ENCODE data around the gene CAPZB. TPM values are rescaled to one million over a fixed set of nuclear protein-coding genes. Genes with fewer than 3 reads are reported as not detected.

Gene CAPZB
- polyA plus RNA-seq, 2 of the 4 experiments (the other 2 are of a cell fraction), result 133 to 296 TPM

DNA sequence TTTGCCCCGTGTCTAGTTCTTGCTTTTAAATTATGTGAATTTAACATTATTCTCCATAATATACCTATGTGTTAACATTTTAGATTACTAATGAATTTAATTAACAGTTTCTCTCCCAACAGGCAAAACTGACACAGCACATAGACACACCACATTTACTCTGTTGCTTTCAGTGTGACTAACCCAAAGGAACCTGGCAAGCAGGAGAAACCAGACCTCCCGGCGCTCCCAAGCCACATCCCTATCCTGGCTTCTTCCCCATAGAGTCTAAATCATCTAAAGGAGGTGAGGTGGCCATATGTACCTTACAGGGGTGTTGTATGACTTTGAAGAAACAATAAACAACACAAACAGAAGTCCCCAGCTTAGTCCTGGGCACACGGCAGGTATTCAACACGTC, 69.2 kb downstream of the CAPZB start:
- ChIA-PET POLR2A (no interaction called here), CTCF (interaction anchor here (1.0 to 1.5 kb wide), 3 partner anchors 10 to 77 kb away, joined by 3 to 4 read pairs (median 4); no protein-coding TSS in a partner anchor)
- Histone ChIP-seq H3K4me3 (no peak overlapping the region), H3K27ac (no peak overlapping the region), H3K9me3 (no peaks in the 10 kb centered on the region), H3K4me1 (no peaks in the 10 kb centered on the region), H3K4me2 (no peak overlapping the region)
- TF ChIP-seq TFCP2L1 (CRISPR knock-in tag; IDR thresholded peaks at IDR 0.05) (no peak), NR3C1 (IDR thresholded peaks at IDR 0.05) (no peak), GATA3 (IDR thresholded peaks at IDR 0.05; ENCODE audit: borderline replicate concordance) (no peak), HEYL (CRISPR knock-in tag; IDR thresholded peaks at IDR 0.05) (no peak), HES2 (IDR thresholded peaks at IDR 0.05) (no peak), EHMT2 (IDR thresholded peaks at IDR 0.05; ENCODE audit: low read depth) (no peak), RAD21 (conservative IDR thresholded peaks at IDR 0.05 in 1 of 2, IDR thresholded peaks at IDR 0.05 in 1 of 2) (no peak), MAFK (IDR thresholded peaks at IDR 0.05; ENCODE audit: partially characterized antibody) (no peak), FOSB (CRISPR knock-in tag; IDR thresholded peaks at IDR 0.05) (no peak)
- TF ChIP-seq, protein P1, sequence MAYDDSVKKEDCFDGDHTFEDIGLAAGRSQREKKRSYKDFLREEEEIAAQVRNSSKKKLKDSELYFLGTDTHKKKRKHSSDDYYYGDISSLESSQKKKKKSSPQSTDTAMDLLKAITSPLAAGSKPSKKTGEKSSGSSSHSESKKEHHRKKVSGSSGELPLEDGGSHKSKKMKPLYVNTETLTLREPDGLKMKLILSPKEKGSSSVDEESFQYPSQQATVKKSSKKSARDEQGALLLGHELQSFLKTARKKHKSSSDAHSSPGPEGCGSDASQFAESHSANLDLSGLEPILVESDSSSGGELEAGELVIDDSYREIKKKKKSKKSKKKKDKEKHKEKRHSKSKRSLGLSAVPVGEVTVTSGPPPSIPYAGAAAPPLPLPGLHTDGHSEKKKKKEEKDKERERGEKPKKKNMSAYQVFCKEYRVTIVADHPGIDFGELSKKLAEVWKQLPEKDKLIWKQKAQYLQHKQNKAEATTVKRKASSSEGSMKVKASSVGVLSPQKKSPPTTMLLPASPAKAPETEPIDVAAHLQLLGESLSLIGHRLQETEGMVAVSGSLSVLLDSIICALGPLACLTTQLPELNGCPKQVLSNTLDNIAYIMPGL (CRISPR knock-in tag; IDR thresholded peaks at IDR 0.05; ENCODE audit: borderline replicate concordance), result no peak
- ATAC-seq (no peak), FAIRE-seq (no peak), DNase-seq (ENCODE audit: low read depth in 1 of 2, low spot score in 1 of 2) (no peak)
- WGBS (ENCODE audit: missing lambda C conversion rate), result 97% methylated on average over 5 of the region's 5 CpGs

GRCh38 chr1:19414515-19415121, 70.7 kb downstream of the CAPZB start:
- H3K9me3 ChIP-seq, result no peaks in the 10 kb centered on the region
- POLR2A ChIA-PET, result no interaction called here
- ATAC-seq (no peak), FAIRE-seq (no peak), DNase-seq (ENCODE audit: low read depth in 1 of 2, low spot score in 1 of 2) (no peak)
- H3K4me1 ChIP-seq, result no peaks in the 10 kb centered on the region
- CTCF ChIA-PET, result interaction anchor here (0.7 kb wide), 1 partner anchor 12 kb away, joined by 4 read pairs; no protein-coding TSS in a partner anchor
- no peak for TF ChIP-seq ATOH8 (CRISPR knock-in tag; IDR thresholded peaks at IDR 0.05; ENCODE audit: low read depth)
- TF ChIP-seq HOXB5 (CRISPR knock-in tag; IDR thresholded peaks at IDR 0.05), result no peak
- no peak overlapping the region for H3K4me3 ChIP-seq
- H3K4me2 ChIP-seq, result no peak overlapping the region
- 68% methylated on average over 2 of the region's 2 CpGs for WGBS (ENCODE audit: missing lambda C conversion rate)
- no peak overlapping the region for H3K27ac ChIP-seq

- 91% methylated on average over 12 of the region's 12 CpGs for WGBS (ENCODE audit: missing lambda C conversion rate)
- H3K9me3 ChIP-seq, result no peaks in the 10 kb centered on the region
- CTCF ChIA-PET, result interaction anchor here (0.7 kb wide), 1 partner anchor 255 kb away, joined by 3 read pairs; no protein-coding TSS in a partner anchor
- H3K4me3 ChIP-seq, result no peak overlapping the region
- H3K27ac ChIP-seq, result no peak overlapping the region
- POLR2A ChIA-PET, result no interaction called here
- no peak for FAIRE-seq
- TF ChIP-seq FOXS1 (CRISPR knock-in tag; IDR thresholded peaks at IDR 0.05), result no peak
- no peak for TF ChIP-seq ZNF302 (CRISPR knock-in tag; IDR thresholded peaks at IDR 0.05)
- no peak for TF ChIP-seq GATA3 (IDR thresholded peaks at IDR 0.05; ENCODE audit: borderline replicate concordance)
- no peak for TF ChIP-seq MYC (IDR thresholded peaks at IDR 0.05; ENCODE audit: borderline replicate concordance, low read length)
- TF ChIP-seq TP53 (CRISPR knock-in tag; IDR thresholded peaks at IDR 0.05), result no peak
- TF ChIP-seq ZC3H11A (IDR thresholded peaks at IDR 0.05), result no peak
- TF ChIP-seq NR3C1 (IDR thresholded peaks at IDR 0.05), result no peak
- no peak for TF ChIP-seq MAFK (IDR thresholded peaks at IDR 0.05; ENCODE audit: partially characterized antibody)
- TF ChIP-seq, protein P2, sequence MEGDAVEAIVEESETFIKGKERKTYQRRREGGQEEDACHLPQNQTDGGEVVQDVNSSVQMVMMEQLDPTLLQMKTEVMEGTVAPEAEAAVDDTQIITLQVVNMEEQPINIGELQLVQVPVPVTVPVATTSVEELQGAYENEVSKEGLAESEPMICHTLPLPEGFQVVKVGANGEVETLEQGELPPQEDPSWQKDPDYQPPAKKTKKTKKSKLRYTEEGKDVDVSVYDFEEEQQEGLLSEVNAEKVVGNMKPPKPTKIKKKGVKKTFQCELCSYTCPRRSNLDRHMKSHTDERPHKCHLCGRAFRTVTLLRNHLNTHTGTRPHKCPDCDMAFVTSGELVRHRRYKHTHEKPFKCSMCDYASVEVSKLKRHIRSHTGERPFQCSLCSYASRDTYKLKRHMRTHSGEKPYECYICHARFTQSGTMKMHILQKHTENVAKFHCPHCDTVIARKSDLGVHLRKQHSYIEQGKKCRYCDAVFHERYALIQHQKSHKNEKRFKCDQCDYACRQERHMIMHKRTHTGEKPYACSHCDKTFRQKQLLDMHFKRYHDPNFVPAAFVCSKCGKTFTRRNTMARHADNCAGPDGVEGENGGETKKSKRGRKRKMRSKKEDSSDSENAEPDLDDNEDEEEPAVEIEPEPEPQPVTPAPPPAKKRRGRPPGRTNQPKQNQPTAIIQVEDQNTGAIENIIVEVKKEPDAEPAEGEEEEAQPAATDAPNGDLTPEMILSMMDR (IDR thresholded peaks at IDR 0.05), result no peak
- no peak for TF ChIP-seq NPAS2 (CRISPR knock-in tag; IDR thresholded peaks at IDR 0.05; ENCODE audit: borderline replicate concordance)
- TF ChIP-seq POLR2A (IDR thresholded peaks at IDR 0.05; ENCODE audit: low read length), result no peak
- TF ChIP-seq EP300 (IDR thresholded peaks at IDR 0.05), result no peak
- no peak for ATAC-seq
- no peak overlapping the region for H3K4me2 ChIP-seq
- no peak for DNase-seq (ENCODE audit: low read depth in 1 of 2, low spot score in 1 of 2)
- H3K4me1 ChIP-seq, result no peaks in the 10 kb centered on the region
Measured at GRCh38 chr1:19413999-19414398, 71.3 kb downstream of the CAPZB start.

Data from A549 (cell line).